ENCODE measurements around the gene ZNF175. TPM values are rescaled to one million over a fixed set of nuclear protein-coding genes. Genes with fewer than 3 reads are reported as not detected.
A peak's percentile ranks its signal among the peaks of the same experiment; 100 is the strongest.

Gene ZNF175
- total and polyA plus RNA-seq, 9 of the 15 experiments (the other 6 are each of a cell fraction or from before 2014, with no cell fraction given) = 3.7 to 37.9 (median 14.0) TPM

GRCh38 chr19:51546107-51546649, 24.9 kb upstream of the ZNF175 start (continued):
- TF ChIP-seq ELF4 (CRISPR knock-in tag; IDR thresholded peaks at IDR 0.05) (no peak), NR2C1 (IDR thresholded peaks at IDR 0.05) (no peak), NR2C1 (tag; IDR thresholded peaks at IDR 0.05) (no peak), TAF7 (tag; IDR thresholded peaks at IDR 0.05) (peak; percentile 67), ZNF217 (CRISPR knock-in tag; IDR thresholded peaks at IDR 0.05) (no peak), HLTF (IDR thresholded peaks at IDR 0.05) (no peak), MXI1 (IDR thresholded peaks at IDR 0.05; ENCODE audit: low read depth, low read length) (no peak), KDM4B (IDR thresholded peaks at IDR 0.05; ENCODE audit: borderline replicate concordance in 2 of 2, low read depth in 1 of 2) (no peak), HNRNPL (IDR thresholded peaks at IDR 0.05; ENCODE audit: low read depth, low read length) (no peak), RNF2 (IDR thresholded peaks at IDR 0.05) (no peak), HSF4 (CRISPR knock-in tag; IDR thresholded peaks at IDR 0.05; ENCODE audit: borderline replicate concordance) (peak; percentile 54; the same call in 1 of the 2 replicates), MCM7 (IDR thresholded peaks at IDR 0.05) (no peak), ZNF583 (CRISPR knock-in tag; IDR thresholded peaks at IDR 0.05) (no peak), SP1 (CRISPR knock-in tag; IDR thresholded peaks at IDR 0.05) (no peak), MECOM (CRISPR knock-in tag; IDR thresholded peaks at IDR 0.05) (no peak), ARID2 (IDR thresholded peaks at IDR 0.05) (no peak), RHOXF2B (CRISPR knock-in tag; conservative IDR thresholded peaks at IDR 0.05) (peak; percentile 12; the same call in 1 of the 2 replicates), MTA1 (IDR thresholded peaks at IDR 0.05; ENCODE audit: borderline replicate concordance) (no peak), HCFC1 (IDR thresholded peaks at IDR 0.05; ENCODE audit: low read depth, low read length) (no peak), DACH1 (IDR thresholded peaks at IDR 0.05; ENCODE audit: partially characterized antibody) (no peak), ZNF274 (IDR thresholded peaks at IDR 0.05; ENCODE audit: borderline replicate concordance, low read depth, low read length) (no peak), NR3C1 (CRISPR knock-in tag; IDR thresholded peaks at IDR 0.05) (no peak), ARHGAP35 (IDR thresholded peaks at IDR 0.05; ENCODE audit: partially characterized antibody) (no peak), ARNT (IDR thresholded peaks at IDR 0.05) (no peak), PTBP1 (IDR thresholded peaks at IDR 0.05; ENCODE audit: low read depth, low read length) (no peak), SIX5 (IDR thresholded peaks at IDR 0.05; ENCODE audit: borderline replicate concordance in 1 of 2, insufficient read depth in 1 of 2, low read depth in 1 of 2, low read length in 2 of 2) (no peak), ELF1 (tag; IDR thresholded peaks at IDR 0.05) (no peak), WHSC1 (IDR thresholded peaks at IDR 0.05; ENCODE audit: low read length) (peak; percentile 30)
- TF ChIP-seq, protein P1, sequence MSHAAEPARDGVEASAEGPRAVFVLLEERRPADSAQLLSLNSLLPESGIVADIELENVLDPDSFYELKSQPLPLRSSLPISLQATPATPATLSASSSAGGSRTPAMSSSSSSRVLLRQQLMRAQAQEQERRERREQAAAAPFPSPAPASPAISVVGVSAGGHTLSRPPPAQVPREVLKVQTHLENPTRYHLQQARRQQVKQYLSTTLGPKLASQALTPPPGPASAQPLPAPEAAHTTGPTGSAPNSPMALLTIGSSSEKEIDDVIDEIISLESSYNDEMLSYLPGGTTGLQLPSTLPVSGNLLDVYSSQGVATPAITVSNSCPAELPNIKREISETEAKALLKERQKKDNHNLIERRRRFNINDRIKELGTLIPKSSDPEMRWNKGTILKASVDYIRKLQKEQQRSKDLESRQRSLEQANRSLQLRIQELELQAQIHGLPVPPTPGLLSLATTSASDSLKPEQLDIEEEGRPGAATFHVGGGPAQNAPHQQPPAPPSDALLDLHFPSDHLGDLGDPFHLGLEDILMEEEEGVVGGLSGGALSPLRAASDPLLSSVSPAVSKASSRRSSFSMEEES (CRISPR knock-in tag; IDR thresholded peaks at IDR 0.05) = no peak
- TF ChIP-seq, protein P2, sequence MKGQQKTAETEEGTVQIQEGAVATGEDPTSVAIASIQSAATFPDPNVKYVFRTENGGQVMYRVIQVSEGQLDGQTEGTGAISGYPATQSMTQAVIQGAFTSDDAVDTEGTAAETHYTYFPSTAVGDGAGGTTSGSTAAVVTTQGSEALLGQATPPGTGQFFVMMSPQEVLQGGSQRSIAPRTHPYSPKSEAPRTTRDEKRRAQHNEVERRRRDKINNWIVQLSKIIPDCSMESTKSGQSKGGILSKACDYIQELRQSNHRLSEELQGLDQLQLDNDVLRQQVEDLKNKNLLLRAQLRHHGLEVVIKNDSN (CRISPR knock-in tag; IDR thresholded peaks at IDR 0.05) = no peak
- TF ChIP-seq, protein P3, sequence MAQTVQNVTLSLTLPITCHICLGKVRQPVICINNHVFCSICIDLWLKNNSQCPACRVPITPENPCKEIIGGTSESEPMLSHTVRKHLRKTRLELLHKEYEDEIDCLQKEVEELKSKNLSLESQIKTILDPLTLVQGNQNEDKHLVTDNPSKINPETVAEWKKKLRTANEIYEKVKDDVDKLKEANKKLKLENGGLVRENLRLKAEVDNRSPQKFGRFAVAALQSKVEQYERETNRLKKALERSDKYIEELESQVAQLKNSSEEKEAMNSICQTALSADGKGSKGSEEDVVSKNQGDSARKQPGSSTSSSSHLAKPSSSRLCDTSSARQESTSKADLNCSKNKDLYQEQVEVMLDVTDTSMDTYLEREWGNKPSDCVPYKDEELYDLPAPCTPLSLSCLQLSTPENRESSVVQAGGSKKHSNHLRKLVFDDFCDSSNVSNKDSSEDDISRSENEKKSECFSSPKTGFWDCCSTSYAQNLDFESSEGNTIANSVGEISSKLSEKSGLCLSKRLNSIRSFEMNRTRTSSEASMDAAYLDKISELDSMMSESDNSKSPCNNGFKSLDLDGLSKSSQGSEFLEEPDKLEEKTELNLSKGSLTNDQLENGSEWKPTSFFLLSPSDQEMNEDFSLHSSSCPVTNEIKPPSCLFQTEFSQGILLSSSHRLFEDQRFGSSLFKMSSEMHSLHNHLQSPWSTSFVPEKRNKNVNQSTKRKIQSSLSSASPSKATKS (CRISPR knock-in tag; IDR thresholded peaks at IDR 0.05) = no peak

Data from K562 (cell line).